Epithelial cell of esophagus (primary cell): ENCODE measurements around the gene CNTNAP2.

Source experiments
- DNase-seq: peaks from one replicate; pipeline ENCODE4 v3.0.0; 2010; ENCODE audit warnings: low read depth
- H3K4me3 ChIP-seq: 2 replicates; pipeline ENCODE4 v1.5.1; 2011; ENCODE audit warnings: mild to moderate bottlenecking, low read length, control low read depth
- CTCF ChIP-seq: IDR thresholded peaks from 2 replicates; pipeline ENCODE4 v1.5.1; 2011; ENCODE audit warnings: low read depth, mild to moderate bottlenecking, low read length, control low read depth, inconsistent platforms; ENCODE audit not compliant: insufficient read depth; ENCODE audit errors: missing control alignments

Gene CNTNAP2

GRCh38 chr7:146201945-146202344 is 85.3 kb downstream of the CNTNAP2 start:
- no peak for TF ChIP-seq CTCF
- H3K4me3 ChIP-seq: no peak overlapping the region
- no peak for DNase-seq

GRCh38 chr7:146206270-146206669 is 89.7 kb downstream of the CNTNAP2 start:
- no peak overlapping the region for H3K4me3 ChIP-seq
- no peak for DNase-seq
- no peak for TF ChIP-seq CTCF

- DNase-seq: no peak
- H3K4me3 ChIP-seq: no peak overlapping the region
- TF ChIP-seq CTCF: no peak
Measured at GRCh38 chr7:146208492-146208891, 91.9 kb downstream of the CNTNAP2 start.

- TF ChIP-seq CTCF: no peak
- no peak overlapping the region for H3K4me3 ChIP-seq
- no peak for DNase-seq
Measured at GRCh38 chr7:146214842-146215241, 98.2 kb downstream of the CNTNAP2 start.

- DNase-seq: no peak
- TF ChIP-seq CTCF: no peak
- H3K4me3 ChIP-seq: no peak overlapping the region
Measured at GRCh38 chr7:146216396-146217041, 99.9 kb downstream of the CNTNAP2 start.

GRCh38 chr7:146223851-146224250 is 107.2 kb downstream of the CNTNAP2 start:
- no peak for TF ChIP-seq CTCF

GRCh38 chr7:146232604-146233003 is 116.0 kb downstream of the CNTNAP2 start:
- TF ChIP-seq CTCF: no peak
- H3K4me3 ChIP-seq: no peak overlapping the region
- no peak for DNase-seq

More at GRCh38 chr7:146223851-146224250, 107.2 kb downstream of the CNTNAP2 start:
- H3K4me3 ChIP-seq: no peak overlapping the region
- DNase-seq: no peak
